Measurements from ENCODE around the gene CYTH1.

DNA sequence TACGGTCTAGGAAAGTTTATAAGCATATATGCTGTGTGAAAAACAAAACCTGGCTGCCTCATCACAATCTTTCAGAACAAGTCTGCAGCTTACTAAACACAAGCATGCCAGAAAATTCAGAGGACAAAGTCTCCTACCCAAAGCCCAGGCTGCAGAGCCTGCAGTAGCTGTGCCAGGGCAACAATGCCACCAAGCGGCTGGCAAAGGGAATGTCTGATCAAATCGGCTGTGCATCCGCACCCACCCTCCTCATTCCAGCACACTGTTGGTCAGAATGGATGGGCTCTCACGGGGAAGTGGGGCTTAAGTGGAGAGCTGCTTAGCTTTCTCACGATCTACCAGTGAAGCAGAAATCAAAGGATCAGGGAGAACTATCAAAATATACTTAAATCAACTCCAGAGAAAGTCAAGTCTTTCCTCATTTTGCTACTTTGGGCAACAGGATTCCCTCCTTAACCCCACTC is 73.5 kb downstream of the CYTH1 start:
- TF ChIP-seq, protein P1, sequence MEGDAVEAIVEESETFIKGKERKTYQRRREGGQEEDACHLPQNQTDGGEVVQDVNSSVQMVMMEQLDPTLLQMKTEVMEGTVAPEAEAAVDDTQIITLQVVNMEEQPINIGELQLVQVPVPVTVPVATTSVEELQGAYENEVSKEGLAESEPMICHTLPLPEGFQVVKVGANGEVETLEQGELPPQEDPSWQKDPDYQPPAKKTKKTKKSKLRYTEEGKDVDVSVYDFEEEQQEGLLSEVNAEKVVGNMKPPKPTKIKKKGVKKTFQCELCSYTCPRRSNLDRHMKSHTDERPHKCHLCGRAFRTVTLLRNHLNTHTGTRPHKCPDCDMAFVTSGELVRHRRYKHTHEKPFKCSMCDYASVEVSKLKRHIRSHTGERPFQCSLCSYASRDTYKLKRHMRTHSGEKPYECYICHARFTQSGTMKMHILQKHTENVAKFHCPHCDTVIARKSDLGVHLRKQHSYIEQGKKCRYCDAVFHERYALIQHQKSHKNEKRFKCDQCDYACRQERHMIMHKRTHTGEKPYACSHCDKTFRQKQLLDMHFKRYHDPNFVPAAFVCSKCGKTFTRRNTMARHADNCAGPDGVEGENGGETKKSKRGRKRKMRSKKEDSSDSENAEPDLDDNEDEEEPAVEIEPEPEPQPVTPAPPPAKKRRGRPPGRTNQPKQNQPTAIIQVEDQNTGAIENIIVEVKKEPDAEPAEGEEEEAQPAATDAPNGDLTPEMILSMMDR (IDR thresholded peaks at IDR 0.05), result peak; percentile 71 to 79 (median 78)
- TF ChIP-seq POLR2AphosphoS5 (IDR thresholded peaks at IDR 0.05) (peak in 1 of 3 donors; percentile 28), POLR2A (IDR thresholded peaks at IDR 0.05) (no peak), EP300 (IDR thresholded peaks at IDR 0.05; ENCODE audit: low read depth) (no peak)
